RWPE2 (cell line): ENCODE results near the gene PLPP3.

Experiments used
- ATAC-seq: fragments of 200-7000 bp; cut with Tn5 transposase; 3 replicates; pipeline ENCODE4 v1.9.1; 2021; ENCODE audit warnings: low read depth
- DNase-seq: peaks from one replicate; pipeline ENCODE4 v3.0.0-alpha.2; 2020; ENCODE audit warnings: low spot score
- H3K27ac ChIP-seq: fragments of 450-650 bp; 2 replicates; pipeline ENCODE4 v1.5.1; 2017; ENCODE audit warnings: mild to moderate bottlenecking; ENCODE audit not compliant: poor library complexity, severe bottlenecking
- H3K27me3 ChIP-seq: fragments of 250-450 bp; sonication (Bioruptor Pico); 2 replicates; pipeline ENCODE4 v1.5.1; 2021; ENCODE audit warnings: mild to moderate bottlenecking, moderate library complexity; ENCODE audit not compliant: insufficient read depth, poor library complexity, severe bottlenecking
- H3K36me3 ChIP-seq: fragments of 250-450 bp; sonication (Bioruptor Pico); 2 replicates; pipeline ENCODE4 v1.5.1; 2020; ENCODE audit warnings: low read depth, mild to moderate bottlenecking, moderate library complexity
- H3K4me1 ChIP-seq: fragments of 250-450 bp; sonication (Bioruptor Pico); 2 replicates; pipeline ENCODE4 v1.5.1; 2021; ENCODE audit warnings: mild to moderate bottlenecking, moderate library complexity; ENCODE audit not compliant: insufficient read depth, poor library complexity, severe bottlenecking
- H3K4me3 ChIP-seq: fragments of 250-450 bp; sonication (Bioruptor Pico); 2 replicates; pipeline ENCODE4 v1.5.1; 2021; ENCODE audit warnings: mild to moderate bottlenecking, moderate library complexity; ENCODE audit not compliant: severe bottlenecking
- H3K9me3 ChIP-seq: fragments of 250-450 bp; sonication (Bioruptor Pico); 2 replicates; pipeline ENCODE4 v1.5.1; 2021; ENCODE audit warnings: mild to moderate bottlenecking, moderate library complexity; ENCODE audit not compliant: severe bottlenecking
- TF ChIP-seq, protein P1 (sequence below): fragments of 450-650 bp; IDR thresholded peaks from one replicate; pipeline ENCODE4 v1.5.1; 2017; ENCODE audit warnings: mild to moderate bottlenecking, moderate library complexity; ENCODE audit not compliant: poor library complexity, severe bottlenecking

Gene PLPP3

DNA sequence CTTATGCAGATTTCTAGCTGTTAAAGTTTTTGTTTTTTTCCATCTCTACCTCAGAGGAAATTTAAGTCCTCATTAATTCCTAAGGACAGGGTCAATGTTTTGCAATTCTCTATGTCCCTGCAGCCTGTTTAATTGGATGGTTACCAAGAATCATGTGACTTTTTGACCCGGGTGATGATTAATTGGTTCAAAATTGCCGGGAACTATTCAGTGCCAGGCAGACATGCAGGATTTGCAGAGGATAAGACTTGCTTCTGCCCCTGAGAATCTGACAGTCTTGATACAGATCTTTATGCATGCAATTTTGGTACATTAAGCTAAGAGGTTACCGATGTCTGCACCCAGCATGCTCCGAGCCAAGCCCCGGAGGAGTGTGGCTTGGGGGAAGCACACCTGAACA lies 87.9 kb downstream of the PLPP3 start:
- TF ChIP-seq, protein P1, sequence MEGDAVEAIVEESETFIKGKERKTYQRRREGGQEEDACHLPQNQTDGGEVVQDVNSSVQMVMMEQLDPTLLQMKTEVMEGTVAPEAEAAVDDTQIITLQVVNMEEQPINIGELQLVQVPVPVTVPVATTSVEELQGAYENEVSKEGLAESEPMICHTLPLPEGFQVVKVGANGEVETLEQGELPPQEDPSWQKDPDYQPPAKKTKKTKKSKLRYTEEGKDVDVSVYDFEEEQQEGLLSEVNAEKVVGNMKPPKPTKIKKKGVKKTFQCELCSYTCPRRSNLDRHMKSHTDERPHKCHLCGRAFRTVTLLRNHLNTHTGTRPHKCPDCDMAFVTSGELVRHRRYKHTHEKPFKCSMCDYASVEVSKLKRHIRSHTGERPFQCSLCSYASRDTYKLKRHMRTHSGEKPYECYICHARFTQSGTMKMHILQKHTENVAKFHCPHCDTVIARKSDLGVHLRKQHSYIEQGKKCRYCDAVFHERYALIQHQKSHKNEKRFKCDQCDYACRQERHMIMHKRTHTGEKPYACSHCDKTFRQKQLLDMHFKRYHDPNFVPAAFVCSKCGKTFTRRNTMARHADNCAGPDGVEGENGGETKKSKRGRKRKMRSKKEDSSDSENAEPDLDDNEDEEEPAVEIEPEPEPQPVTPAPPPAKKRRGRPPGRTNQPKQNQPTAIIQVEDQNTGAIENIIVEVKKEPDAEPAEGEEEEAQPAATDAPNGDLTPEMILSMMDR, result no peak
- no peak overlapping the region for H3K27ac ChIP-seq
- H3K27me3 ChIP-seq, result no peaks in the 10 kb centered on the region
- H3K4me3 ChIP-seq, result no peak overlapping the region
- no peaks in the 10 kb centered on the region for H3K36me3 ChIP-seq
- H3K9me3 ChIP-seq, result no peaks in the 10 kb centered on the region
- H3K4me1 ChIP-seq, result no peaks in the 10 kb centered on the region
- ATAC-seq (no peak), DNase-seq (no peak)

DNA sequence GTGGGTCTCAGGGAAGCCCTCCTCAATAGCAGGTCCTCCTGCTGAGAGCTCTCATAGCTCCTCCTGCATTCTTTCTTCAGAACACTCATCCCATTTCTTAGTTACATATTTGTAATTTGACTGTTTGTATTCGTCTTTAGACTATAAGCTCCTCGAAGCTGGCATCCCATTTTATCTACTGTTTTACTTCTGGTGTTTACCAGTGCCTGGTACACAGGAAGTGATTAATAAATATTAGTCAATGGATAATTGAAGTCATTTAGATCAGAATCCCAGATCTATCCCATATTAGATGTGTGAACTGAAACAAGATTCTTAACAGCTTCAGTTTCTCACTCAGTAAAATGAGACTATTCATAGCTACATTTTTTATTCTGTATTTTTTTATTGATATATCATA lies 88.7 kb downstream of the PLPP3 start:
- Histone ChIP-seq H3K4me3 (no peak overlapping the region), H3K4me1 (no peaks in the 10 kb centered on the region), H3K9me3 (no peaks in the 10 kb centered on the region), H3K27me3 (no peaks in the 10 kb centered on the region), H3K27ac (no peak overlapping the region), H3K36me3 (no peaks in the 10 kb centered on the region)
- TF ChIP-seq, protein P1, result no peak
- ATAC-seq (peak; percentile 12; the same call in 1 of the 3 replicates), DNase-seq (no peak)

DNA sequence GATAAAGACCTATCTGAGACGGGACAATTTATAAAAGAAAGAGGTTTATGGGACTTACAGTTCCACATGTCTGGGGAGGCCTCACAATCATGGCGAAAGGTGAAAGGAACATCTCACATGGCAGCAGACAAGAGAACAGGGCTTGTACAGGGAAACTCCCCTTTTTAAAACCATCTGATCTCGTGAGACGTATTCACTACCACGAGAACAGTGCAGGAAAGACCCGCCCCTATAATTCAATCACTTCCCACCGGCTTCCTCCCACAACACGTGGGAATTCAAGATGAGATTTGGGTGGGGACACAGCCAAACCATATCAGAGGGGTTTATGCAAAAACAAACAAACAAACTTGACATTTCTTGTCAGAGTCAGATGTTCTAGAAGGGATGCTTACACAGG lies 89.7 kb downstream of the PLPP3 start:
- ATAC-seq, result no peak
- Histone ChIP-seq H3K4me3 (no peak overlapping the region), H3K36me3 (no peaks in the 10 kb centered on the region), H3K27ac (no peak overlapping the region), H3K4me1 (no peaks in the 10 kb centered on the region), H3K9me3 (no peaks in the 10 kb centered on the region), H3K27me3 (no peaks in the 10 kb centered on the region)
- TF ChIP-seq, protein P1, result no peak
- no peak for DNase-seq

DNA sequence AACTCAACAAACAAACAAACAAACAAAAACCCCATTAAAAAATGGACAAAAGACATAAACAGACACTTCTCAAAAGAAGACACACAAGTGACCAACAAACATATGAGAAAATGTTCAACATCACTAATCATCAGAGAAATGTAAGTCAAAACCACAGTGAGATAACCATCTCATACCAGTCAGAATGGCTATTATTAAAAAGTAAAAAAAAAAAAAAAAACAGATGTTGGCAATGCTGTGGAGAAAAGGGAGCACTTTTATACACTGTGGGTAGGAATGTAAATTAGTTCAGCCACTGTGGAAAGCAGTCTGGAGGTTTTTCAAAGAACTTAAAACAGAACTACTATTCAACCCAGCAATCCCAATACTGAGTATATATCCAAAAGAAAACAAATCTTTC lies 94.7 kb downstream of the PLPP3 start:
- no peaks in the 10 kb centered on the region for H3K9me3 ChIP-seq
- TF ChIP-seq, protein P1, result no peak

DNA sequence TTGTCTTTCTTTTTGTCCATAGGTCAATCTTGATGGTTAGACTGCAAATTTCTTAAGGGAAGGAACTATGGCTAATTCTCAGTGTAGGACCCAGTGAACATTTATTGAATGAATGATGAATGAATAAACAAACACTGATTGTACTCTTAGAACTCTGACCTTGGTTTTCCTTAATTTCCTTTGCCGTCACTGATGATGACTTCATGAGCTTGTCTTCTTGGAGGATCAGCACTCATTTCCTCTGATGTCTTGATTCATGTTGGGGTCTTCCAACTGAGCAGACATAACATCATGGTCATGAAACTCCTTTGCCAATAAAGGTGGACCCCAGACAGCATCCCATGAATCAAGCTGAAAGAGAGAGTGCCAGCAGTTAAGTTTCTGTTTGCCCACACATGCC lies 96.3 kb downstream of the PLPP3 start:
- H3K9me3 ChIP-seq, result no peaks in the 10 kb centered on the region
- H3K4me3 ChIP-seq, result no peak overlapping the region
- no peaks in the 10 kb centered on the region for H3K27me3 ChIP-seq
- no peak overlapping the region for H3K27ac ChIP-seq
- ATAC-seq (no peak), DNase-seq (no peak)
- peaks cover under 1% of the 10 kb centered on the region for H3K4me1 ChIP-seq
- no peaks in the 10 kb centered on the region for H3K36me3 ChIP-seq
- TF ChIP-seq, protein P1, result no peak

More for the DNA sequence above, 94.7 kb downstream of the PLPP3 start:
- no peaks in the 10 kb centered on the region for H3K27me3 ChIP-seq
- H3K4me1 ChIP-seq, result no peaks in the 10 kb centered on the region
- ATAC-seq (no peak), DNase-seq (no peak)
- no peaks in the 10 kb centered on the region for H3K36me3 ChIP-seq
- H3K4me3 ChIP-seq, result no peak overlapping the region
- no peak overlapping the region for H3K27ac ChIP-seq
